Activated naive CD8-positive, alpha-beta T cell (primary cell): ENCODE results near the gene CNTNAP1.
"Not testable (repeated sequence)": the region's sequence is repeated elsewhere in the genome, so short reads cannot be mapped to it uniquely, and the experiment has no call there.

ENCODE experiments used
- H3K27ac Mint-ChIP-seq: one replicate; pipeline ENCODE4 v1.8.0; 2021; ENCODE audit warnings: mixed read lengths
- H3K27me3 Mint-ChIP-seq: one replicate; pipeline ENCODE4 v1.8.0; 2021; ENCODE audit warnings: mixed read lengths
- H3K36me3 Mint-ChIP-seq: one replicate; pipeline ENCODE4 v1.8.0; 2021; ENCODE audit warnings: mixed read lengths
- H3K4me1 Mint-ChIP-seq: one replicate; pipeline ENCODE4 v1.8.0; 2021; ENCODE audit warnings: low read depth, mixed read lengths
- H3K4me3 Mint-ChIP-seq: one replicate; pipeline ENCODE4 v1.8.0; 2021; ENCODE audit warnings: mild to moderate bottlenecking, mixed read lengths
- H3K9me3 Mint-ChIP-seq: one replicate; pipeline ENCODE4 v1.8.0; 2021; ENCODE audit warnings: low read depth, mixed read lengths

CNTNAP1 gene

DNA sequence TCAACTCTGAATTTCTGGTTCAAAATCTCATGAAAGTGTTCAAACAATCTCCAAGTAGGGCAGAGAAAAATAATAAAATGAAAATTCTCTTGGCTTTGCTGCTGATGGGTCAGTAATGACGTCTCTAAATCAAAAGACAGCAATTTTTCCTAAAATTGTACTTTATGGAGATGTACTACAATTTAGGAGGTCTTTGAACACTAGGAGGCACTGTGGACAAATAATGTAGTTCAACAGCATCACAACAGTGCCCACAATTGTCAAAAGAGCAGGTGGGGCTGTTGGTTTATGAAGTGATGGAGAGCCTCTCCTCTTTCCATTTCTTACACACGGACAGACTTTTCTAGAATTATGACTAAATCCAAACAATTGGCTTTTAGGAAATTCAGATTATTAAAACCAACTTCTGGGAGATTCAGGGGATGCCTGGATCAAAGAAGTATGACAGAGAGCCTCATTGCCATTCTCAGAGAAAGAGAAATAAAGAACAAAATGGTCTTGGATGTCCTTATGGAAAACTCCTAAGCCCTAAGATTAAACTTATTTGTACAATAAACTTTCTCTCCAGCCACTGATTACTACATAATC lies 38.8 kb downstream of the CNTNAP1 start:
- H3K27ac Mint-ChIP-seq: no peak overlapping the region
- no peaks in the 10 kb centered on the region for H3K27me3 Mint-ChIP-seq
- no peak overlapping the region for H3K4me3 Mint-ChIP-seq
- peaks cover 31% of the 10 kb centered on the region for H3K36me3 Mint-ChIP-seq
- H3K9me3 Mint-ChIP-seq: no peaks in the 10 kb centered on the region
- H3K4me1 Mint-ChIP-seq: peaks cover 3% of the 10 kb centered on the region

DNA sequence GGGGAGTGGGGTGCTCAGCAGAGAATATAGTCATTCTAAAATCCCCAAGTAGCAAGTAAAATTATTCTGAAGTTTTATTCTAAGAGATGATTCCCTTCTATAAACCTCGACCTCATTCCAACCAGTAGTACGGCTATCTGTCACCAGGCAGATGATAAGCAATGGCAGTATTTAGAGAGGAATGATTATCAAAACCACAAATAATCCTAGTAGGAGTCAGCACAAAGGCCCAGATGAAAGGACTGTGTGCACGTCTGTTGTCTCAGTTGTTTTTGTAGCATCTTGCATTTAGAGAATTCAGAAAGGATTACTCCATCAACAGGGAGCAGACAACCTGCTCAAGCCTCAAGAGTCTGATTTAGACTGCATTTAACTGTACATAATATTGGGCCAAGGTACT lies 41.3 kb downstream of the CNTNAP1 start:
- no peak overlapping the region for H3K4me3 Mint-ChIP-seq

DNA sequence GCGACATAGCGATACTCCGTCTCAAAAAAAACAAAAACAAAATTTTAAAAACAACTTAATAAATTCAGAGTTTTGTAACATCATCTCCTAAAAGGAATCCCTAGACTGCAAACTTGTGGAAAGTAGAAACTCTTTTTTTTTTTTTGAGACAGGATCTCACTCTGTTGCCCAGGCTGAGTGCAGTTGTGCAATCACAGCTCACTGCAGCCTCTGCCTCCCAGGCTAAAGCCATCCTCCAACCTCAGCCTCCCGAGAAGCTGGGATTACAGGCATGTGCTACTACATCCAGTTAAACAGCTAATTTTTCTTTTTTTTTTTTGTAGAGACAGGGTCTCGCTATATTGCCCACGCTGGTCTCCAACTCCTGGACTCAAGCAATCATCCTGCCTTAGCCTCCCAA lies 42.8 kb downstream of the CNTNAP1 start:
- Mint-ChIP-seq H3K36me3 (peaks cover 16% of the 10 kb centered on the region), H3K27me3 (no peaks in the 10 kb centered on the region), H3K4me1 (peaks cover 3% of the 10 kb centered on the region), H3K4me3 (no peak overlapping the region), H3K9me3 (no peaks in the 10 kb centered on the region), H3K27ac (no peak overlapping the region)

More for the DNA sequence above, 41.3 kb downstream of the CNTNAP1 start:
- no peaks in the 10 kb centered on the region for H3K27me3 Mint-ChIP-seq
- H3K27ac Mint-ChIP-seq: no peak overlapping the region
- H3K9me3 Mint-ChIP-seq: no peaks in the 10 kb centered on the region
- peaks cover 3% of the 10 kb centered on the region for H3K4me1 Mint-ChIP-seq
- H3K36me3 Mint-ChIP-seq: peaks cover 17% of the 10 kb centered on the region

DNA sequence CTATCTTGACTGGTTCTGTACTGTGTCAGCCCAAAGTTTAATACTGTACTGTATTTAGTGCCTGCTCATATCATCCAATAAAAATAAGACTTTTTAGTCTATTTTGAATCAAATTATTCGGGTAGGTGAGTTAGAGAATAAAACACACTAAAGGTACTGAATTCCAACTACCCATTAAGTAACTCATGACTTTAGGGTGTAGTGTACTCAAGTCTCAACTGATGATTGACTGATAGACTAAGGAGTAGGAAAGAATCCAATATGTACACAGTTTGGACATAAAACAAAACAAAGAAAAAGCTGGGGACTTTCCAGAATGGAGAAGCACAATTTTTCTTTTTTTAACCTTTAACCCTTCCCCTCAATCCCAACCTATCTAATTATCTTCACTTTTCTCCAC lies 58.4 kb downstream of the CNTNAP1 start:
- H3K27ac Mint-ChIP-seq: no peak overlapping the region
- H3K4me3 Mint-ChIP-seq: no peak overlapping the region
- H3K4me1 Mint-ChIP-seq: peaks cover 29% of the 10 kb centered on the region
- no peaks in the 10 kb centered on the region for H3K9me3 Mint-ChIP-seq
- no peaks in the 10 kb centered on the region for H3K36me3 Mint-ChIP-seq
- H3K27me3 Mint-ChIP-seq: no peaks in the 10 kb centered on the region

DNA sequence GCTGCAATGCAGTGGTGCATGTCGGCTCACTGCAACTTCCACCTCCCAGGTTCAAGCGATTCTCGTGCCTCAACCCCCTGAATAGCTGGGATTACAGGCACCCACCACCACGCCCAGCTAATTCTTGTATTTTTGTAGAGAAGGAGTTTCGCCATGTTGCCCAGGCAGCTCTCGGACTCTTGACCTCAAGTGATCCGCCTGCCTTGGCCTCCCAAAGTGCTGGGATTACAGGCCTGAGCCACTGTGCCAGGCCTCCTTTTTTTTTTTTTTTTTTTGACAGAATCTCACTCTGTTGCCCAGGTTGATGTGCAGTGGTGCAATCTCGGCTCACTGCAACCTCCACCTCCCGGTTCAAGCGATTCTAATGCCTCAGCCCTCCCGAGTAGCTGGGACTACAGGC lies 60.6 kb downstream of the CNTNAP1 start:
- H3K27ac Mint-ChIP-seq: peak overlapping the region; percentile 6
- H3K9me3 Mint-ChIP-seq, H3K27me3 Mint-ChIP-seq, H3K4me3 Mint-ChIP-seq, H3K36me3 Mint-ChIP-seq: not testable (repeated sequence)
- H3K4me1 Mint-ChIP-seq: peaks cover 25% of the 10 kb centered on the region

DNA sequence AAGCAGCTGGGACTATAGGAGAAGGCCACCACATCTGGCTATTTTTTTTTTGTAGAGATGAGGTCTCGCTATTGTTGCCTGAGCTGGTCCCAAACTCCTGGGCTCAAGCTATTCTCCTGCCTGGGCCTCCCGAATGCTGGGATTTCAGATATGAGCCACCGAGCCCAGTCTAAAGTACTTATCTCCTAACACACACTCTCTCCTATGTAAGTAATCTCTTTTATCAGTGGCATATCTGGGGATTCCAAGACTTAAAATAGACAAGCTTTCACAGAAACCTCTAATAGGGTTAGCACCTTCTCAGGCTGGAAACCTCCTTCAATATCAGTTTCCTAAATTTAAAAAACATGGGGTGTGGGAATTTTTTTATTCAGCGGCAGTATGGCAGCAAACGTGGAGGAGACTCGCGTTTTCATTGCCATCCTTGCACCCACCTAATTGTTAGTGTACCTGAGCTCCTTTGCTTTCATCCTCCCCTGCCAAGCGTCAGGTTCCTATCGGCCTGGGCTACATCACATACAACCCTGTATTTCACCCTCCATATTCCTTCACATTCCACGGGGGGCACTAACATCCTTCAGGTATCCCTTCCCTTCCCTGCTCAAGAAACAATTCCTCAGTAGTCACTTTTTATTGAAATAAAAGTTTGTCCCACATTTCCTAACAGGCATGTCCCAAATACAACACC lies 61.4 kb downstream of the CNTNAP1 start:
- peaks cover 25% of the 10 kb centered on the region for H3K4me1 Mint-ChIP-seq
- H3K4me3 Mint-ChIP-seq: peak overlapping the region; percentile 97
- no peaks in the 10 kb centered on the region for H3K27me3 Mint-ChIP-seq
- peak overlapping the region; percentile 94 for H3K27ac Mint-ChIP-seq
- H3K9me3 Mint-ChIP-seq: no peaks in the 10 kb centered on the region
- H3K36me3 Mint-ChIP-seq: no peaks in the 10 kb centered on the region

DNA sequence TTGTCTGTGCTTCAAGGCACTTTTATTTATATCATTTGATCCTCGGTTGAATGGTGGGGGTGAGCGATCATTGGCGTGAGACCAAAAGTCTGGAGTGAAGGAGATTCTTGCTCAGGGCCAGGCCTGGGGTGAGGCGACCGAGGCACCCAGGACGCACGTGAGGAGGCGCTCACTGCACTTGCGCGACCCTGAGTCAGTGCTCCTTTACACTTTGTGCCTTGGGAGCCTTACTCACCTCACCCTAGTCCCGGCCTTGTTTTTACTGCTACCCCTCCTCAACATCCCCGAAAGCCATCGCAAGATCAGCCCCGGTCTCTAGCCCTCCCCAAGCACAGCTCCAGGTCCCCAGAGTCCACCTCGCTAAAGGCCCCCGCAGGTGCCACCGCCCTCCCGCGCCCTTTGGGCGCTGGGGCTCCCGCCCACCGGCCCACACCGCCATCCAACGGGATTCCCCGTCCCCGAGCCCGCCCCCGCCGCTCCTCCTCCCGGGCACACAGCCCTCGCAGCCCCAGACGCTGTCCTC lies 62.0 kb downstream of the CNTNAP1 start:
- peak overlapping the region; percentile 97 for H3K4me3 Mint-ChIP-seq
- peaks cover 25% of the 10 kb centered on the region for H3K4me1 Mint-ChIP-seq
- H3K36me3 Mint-ChIP-seq: no peaks in the 10 kb centered on the region
- no peaks in the 10 kb centered on the region for H3K27me3 Mint-ChIP-seq
- H3K27ac Mint-ChIP-seq: peak overlapping the region; percentile 94
- no peaks in the 10 kb centered on the region for H3K9me3 Mint-ChIP-seq

DNA sequence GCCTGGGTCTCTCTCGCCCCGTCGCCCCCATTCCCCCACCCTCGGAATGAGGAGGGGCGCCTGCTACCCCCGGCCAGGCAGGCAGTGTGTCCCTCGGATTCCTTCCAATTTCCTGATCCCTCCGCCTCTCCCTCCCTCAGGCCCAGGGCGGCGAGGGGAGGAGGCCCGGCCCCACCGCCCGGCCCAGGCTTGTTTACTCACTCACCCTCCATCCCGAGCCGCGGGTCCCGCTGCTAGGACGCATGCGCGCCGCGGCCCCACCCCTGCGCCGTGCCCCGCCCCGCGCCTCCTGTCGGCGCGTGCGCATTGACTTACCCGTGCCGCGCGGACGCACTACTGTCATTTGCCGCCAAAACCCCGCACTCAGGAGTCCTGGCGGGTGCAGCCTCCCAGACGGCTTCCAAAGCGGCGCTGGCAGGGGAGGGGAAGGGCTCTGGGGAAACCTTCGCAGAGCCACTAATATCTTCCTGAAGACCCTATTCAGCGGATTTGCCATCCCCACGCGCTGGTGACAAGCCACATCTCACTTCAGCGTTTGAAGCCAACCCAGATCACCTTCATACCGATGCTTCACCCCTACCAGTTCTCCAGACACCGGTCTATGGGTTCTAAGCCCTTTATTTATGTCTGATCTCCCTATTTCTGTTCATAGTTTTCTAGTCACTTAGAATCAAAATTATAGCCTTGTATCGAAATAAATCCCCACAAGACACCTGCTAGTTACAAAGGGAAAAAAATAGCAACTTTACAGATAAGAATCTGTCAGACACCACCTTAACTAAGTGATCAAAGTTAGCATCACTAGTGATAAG lies 62.7 kb downstream of the CNTNAP1 start, which contains the start of gene EZH1:
EZH1 (minus strand) TSS at position 235 of the 812 bp plus-strand sequence. CDS start 16,099 bp downstream, outside the sequence.
- Mint-ChIP-seq H3K9me3 (no peaks in the 10 kb centered on the region), H3K4me3 (peak within 1 kb of the TSS; percentile 97), H3K27ac (peak within 1 kb of the TSS; percentile 94), H3K27me3 (no peaks in the 10 kb centered on the region), H3K36me3 (no peaks in the 10 kb centered on the region), H3K4me1 (peaks cover 25% of the 10 kb centered on the region)

DNA sequence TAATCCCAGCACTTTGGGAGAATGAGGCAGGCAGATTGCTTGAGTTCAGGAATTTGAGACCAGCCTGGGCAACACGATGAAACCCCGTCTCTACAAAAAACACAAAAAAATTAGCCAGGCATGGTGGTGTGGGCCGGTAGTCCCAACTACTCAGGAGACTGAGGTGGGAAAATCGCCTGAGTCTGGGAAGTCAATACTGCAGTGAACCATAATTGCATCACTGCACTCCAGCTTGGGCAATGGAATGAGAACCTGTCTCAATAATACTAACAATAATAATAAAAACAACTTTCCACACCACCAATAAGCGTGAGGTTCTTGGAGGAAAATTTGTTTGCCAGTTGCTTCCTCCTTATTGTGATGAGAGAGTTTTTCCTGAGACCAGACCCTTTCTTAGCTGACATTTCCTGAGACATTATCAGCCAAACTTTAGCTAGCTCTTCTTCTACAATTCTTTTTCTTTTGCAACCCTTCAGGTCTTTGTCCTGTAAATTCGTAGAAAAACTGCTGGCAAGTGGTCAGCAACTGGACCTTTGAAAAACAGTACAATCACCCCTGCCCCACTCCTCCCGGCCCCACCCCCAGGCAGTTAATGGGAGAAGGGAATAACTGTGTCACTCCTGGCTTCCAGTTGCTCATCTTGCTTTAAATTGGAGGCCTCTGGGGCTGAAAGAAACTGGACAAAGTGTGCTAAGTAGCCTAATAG lies 66.0 kb downstream of the CNTNAP1 start:
- Mint-ChIP-seq H3K4me1 (peaks cover 15% of the 10 kb centered on the region), H3K36me3 (no peaks in the 10 kb centered on the region), H3K4me3 (no peak overlapping the region), H3K27me3 (peaks cover 8% of the 10 kb centered on the region), H3K27ac (no peak overlapping the region), H3K9me3 (no peaks in the 10 kb centered on the region)

DNA sequence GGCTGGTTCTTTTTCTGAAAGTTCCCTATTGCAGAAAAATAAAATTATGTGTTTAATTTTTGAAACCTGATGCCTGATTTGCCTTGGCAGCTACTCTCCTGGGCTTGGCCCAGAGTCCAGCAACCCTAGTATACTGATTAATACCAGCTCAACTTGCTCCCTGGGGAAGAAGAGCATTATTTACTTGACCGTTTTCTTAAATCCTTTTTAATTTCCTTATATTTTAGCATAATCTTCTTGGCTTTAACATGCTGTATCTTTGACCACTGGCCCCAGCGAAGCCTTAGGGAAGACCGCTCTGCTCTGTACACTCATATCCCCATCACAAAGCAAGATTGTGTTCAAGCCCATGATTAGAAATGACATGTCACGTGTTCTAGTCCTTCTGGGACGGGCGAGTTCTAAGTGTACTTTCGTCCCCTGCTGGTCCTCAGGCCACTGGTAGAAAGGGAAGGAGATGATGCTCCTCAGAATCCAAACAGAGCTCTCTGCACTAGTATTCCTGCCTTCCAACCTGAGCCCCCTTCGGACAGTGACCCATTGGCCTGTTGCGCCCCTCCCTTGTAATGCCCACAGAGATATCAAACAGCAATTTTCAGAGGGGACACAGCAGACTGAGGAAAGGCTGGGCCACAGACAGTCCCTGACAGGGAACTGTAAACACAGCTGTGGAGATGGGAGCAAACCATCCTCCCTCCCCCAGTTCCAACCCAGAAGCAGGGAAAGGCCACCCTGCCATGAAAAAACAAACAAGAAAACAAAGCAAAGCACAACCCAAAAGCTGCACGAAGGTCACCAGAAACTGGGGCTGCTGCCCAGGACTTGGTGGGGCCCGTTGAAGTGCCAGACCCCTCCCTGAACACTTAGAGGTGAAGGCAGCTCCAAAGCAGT lies 66.8 kb downstream of the CNTNAP1 start:
- Mint-ChIP-seq H3K4me3 (no peak overlapping the region), H3K4me1 (peaks cover 8% of the 10 kb centered on the region), H3K27ac (no peak overlapping the region), H3K9me3 (no peaks in the 10 kb centered on the region), H3K27me3 (peaks cover 8% of the 10 kb centered on the region), H3K36me3 (no peaks in the 10 kb centered on the region)
